DOHH2 (cell line): ENCODE measurements around the gene SLC39A12.

Source experiments
- H3F3A ChIP-seq: fragments of 200-600 bp; sonication (generic), shearing (Covaris generic); 2 replicates; pipeline ENCODE4 v1.6.0; 2016; ENCODE audit warnings: antibody characterized with exemption, mild to moderate bottlenecking; ENCODE audit not compliant: control insufficient read depth, insufficient read depth
- H3K27ac ChIP-seq: fragments of 200-600 bp; sonication (generic); 2 replicates; pipeline ENCODE4 v1.5.1; 2014; ENCODE audit warnings: low read depth, mild to moderate bottlenecking, low read length, moderate library complexity
- H3K27me3 ChIP-seq: fragments of 200-600 bp; sonication (generic); 2 replicates; pipeline ENCODE4 v1.6.1; 2014; ENCODE audit warnings: mild to moderate bottlenecking, low read length, mixed read lengths; ENCODE audit not compliant: control insufficient read depth
- H3K36me3 ChIP-seq: fragments of 200-600 bp; sonication (generic); 2 replicates; pipeline ENCODE4 v1.6.1; 2014; ENCODE audit warnings: mild to moderate bottlenecking, low read length, moderate library complexity, mixed read lengths; ENCODE audit not compliant: control insufficient read depth
- H3K4me1 ChIP-seq: fragments of 200-600 bp; sonication (generic); 2 replicates; pipeline ENCODE4 v1.6.1; 2014; ENCODE audit warnings: mild to moderate bottlenecking, low read length, mixed read lengths; ENCODE audit not compliant: control insufficient read depth
- H3K4me2 ChIP-seq: fragments of 200-600 bp; sonication (generic); 2 replicates; pipeline ENCODE4 v1.6.0; 2014; ENCODE audit warnings: mild to moderate bottlenecking, low read length, moderate library complexity
- H3K4me3 ChIP-seq: fragments of 200-600 bp; sonication (generic); 2 replicates; pipeline ENCODE4 v1.5.1; 2014; ENCODE audit warnings: mild to moderate bottlenecking, low read length, mixed read lengths
- H3K79me2 ChIP-seq: fragments of 200-600 bp; sonication (generic); 2 replicates; pipeline ENCODE4 v1.6.1; 2014; ENCODE audit warnings: mild to moderate bottlenecking, low read length, mixed read lengths; ENCODE audit not compliant: control insufficient read depth
- H3K9me2 ChIP-seq: fragments of 200-600 bp; sonication (generic); replicated peaks from 2 replicates; pipeline ENCODE4 v1.6.1; 2014; ENCODE audit warnings: mild to moderate bottlenecking, low read length, mixed read lengths; ENCODE audit not compliant: control insufficient read depth
- H3K9me3 ChIP-seq: fragments of 200-600 bp; sonication (generic); 2 replicates; pipeline ENCODE4 v1.6.1; 2014; ENCODE audit warnings: antibody characterized with exemption, low read length, mixed read lengths; ENCODE audit not compliant: control insufficient read depth, insufficient read depth
- H4K20me1 ChIP-seq: fragments of 200-600 bp; sonication (generic); 2 replicates; pipeline ENCODE4 v1.6.0; 2014; ENCODE audit warnings: low read depth, mild to moderate bottlenecking, antibody characterized with exemption, low read length, moderate library complexity; ENCODE audit not compliant: control insufficient read depth, insufficient read depth
- EZH2phosphoT487 ChIP-seq: fragments of 200-600 bp; sonication (generic); IDR thresholded peaks from 2 replicates; pipeline ENCODE4 v1.6.1; 2017; ENCODE audit warnings: borderline replicate concordance, mild to moderate bottlenecking, antibody characterized with exemption, low read length, moderate library complexity, mixed read lengths
- TF ChIP-seq, protein P1 (sequence below): fragments of 200-600 bp; sonication (generic); IDR thresholded peaks from one replicate; pipeline ENCODE4 v1.5.1; 2014; ENCODE audit warnings: antibody characterized with exemption, mild to moderate bottlenecking, low read depth, low read length; ENCODE audit not compliant: poor library complexity, severe bottlenecking

Gene SLC39A12

DNA sequence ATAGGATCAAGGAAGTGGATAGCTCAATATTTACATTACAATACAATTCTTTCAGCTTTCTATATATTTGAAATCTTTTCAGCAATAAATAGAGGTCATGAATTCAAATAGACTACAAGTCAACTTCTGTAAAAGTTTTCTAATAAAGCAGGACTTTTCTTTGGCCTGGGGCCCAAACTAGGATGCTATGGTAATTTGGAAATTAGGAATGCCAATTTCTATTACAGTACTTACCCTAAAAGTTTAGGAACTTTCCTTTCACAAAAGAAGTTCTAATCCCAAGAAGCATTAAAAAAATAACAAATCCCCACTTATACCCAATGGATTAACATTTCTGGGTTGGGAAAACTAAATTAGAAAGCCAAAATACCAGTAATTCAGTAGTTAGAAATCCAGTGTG lies 40.5 kb downstream of the SLC39A12 start:
- no peak overlapping the region for H3K4me3 ChIP-seq
- H4K20me1 ChIP-seq = no peaks in the 10 kb centered on the region
- no peak overlapping the region for H3K4me2 ChIP-seq
- no peak overlapping the region for H3K27ac ChIP-seq
- H3K4me1 ChIP-seq = peaks cover 90% of the 10 kb centered on the region
- H3K36me3 ChIP-seq = peaks cover 26% of the 10 kb centered on the region
- H3F3A ChIP-seq = peaks cover 13% of the 10 kb centered on the region
- H3K27me3 ChIP-seq = no peaks in the 10 kb centered on the region
- peaks cover 5% of the 10 kb centered on the region; the same call in 1 of the 2 replicates for H3K9me3 ChIP-seq
- no peak for TF ChIP-seq EZH2phosphoT487
- TF ChIP-seq, protein P1, sequence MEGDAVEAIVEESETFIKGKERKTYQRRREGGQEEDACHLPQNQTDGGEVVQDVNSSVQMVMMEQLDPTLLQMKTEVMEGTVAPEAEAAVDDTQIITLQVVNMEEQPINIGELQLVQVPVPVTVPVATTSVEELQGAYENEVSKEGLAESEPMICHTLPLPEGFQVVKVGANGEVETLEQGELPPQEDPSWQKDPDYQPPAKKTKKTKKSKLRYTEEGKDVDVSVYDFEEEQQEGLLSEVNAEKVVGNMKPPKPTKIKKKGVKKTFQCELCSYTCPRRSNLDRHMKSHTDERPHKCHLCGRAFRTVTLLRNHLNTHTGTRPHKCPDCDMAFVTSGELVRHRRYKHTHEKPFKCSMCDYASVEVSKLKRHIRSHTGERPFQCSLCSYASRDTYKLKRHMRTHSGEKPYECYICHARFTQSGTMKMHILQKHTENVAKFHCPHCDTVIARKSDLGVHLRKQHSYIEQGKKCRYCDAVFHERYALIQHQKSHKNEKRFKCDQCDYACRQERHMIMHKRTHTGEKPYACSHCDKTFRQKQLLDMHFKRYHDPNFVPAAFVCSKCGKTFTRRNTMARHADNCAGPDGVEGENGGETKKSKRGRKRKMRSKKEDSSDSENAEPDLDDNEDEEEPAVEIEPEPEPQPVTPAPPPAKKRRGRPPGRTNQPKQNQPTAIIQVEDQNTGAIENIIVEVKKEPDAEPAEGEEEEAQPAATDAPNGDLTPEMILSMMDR = no peak
- H3K9me2 ChIP-seq = no peaks in the 10 kb centered on the region
- H3K79me2 ChIP-seq = no peaks in the 10 kb centered on the region

DNA sequence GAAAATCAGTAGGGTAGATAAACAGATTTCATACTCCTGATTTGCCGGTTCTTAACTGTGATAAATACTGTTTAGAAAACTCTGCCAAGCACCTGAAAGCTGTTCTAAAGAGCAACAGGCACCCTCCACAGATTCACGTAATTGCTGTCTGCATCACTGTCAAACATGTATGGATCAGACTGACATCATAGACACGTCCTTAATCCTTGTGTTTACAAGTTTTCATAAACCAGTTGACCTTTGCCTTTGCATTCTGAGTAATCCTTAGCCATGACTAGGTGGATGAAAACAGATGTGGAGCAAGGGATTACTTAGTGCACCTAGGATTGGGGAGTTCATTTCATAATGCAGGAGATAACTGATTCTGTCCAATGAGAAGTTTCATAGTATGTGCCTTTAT lies 41.6 kb downstream of the SLC39A12 start:
- Histone ChIP-seq H3K4me3 (no peak overlapping the region), H3K4me1 (peaks cover 90% of the 10 kb centered on the region), H3F3A (peaks cover 11% of the 10 kb centered on the region), H3K36me3 (peaks cover 23% of the 10 kb centered on the region), H3K79me2 (no peaks in the 10 kb centered on the region), H3K9me3 (peaks cover 5% of the 10 kb centered on the region; the same call in 1 of the 2 replicates), H3K9me2 (no peaks in the 10 kb centered on the region), H3K27ac (no peak overlapping the region), H3K4me2 (no peak overlapping the region), H4K20me1 (no peaks in the 10 kb centered on the region), H3K27me3 (no peaks in the 10 kb centered on the region)
- no peak for TF ChIP-seq EZH2phosphoT487
- TF ChIP-seq, protein P1 = no peak

DNA sequence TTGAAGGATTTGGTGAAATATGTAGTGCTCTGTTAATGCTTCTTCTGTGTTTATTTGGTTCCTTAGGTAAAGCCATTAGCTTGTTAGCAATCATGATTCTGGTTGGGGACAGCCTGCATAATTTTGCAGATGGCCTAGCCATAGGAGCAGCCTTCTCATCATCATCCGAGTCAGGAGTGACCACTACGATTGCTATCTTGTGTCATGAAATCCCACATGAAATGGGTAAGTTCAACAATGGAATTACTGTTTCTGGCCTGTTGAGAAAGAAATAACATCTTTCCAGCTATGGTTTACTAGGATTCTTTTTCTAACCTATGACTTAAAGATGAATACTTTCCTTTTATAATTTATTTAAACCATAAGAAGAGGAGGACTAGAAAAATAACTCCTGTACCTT lies 48.9 kb downstream of the SLC39A12 start:
- H3K27ac ChIP-seq = no peak overlapping the region
- no peaks in the 10 kb centered on the region for H3K9me3 ChIP-seq
- no peaks in the 10 kb centered on the region for H3F3A ChIP-seq
- H3K4me1 ChIP-seq = peaks cover 31% of the 10 kb centered on the region
- no peak overlapping the region for H3K4me2 ChIP-seq
- H4K20me1 ChIP-seq = no peaks in the 10 kb centered on the region
- H3K27me3 ChIP-seq = no peaks in the 10 kb centered on the region
- no peaks in the 10 kb centered on the region for H3K9me2 ChIP-seq
- no peak for TF ChIP-seq EZH2phosphoT487
- TF ChIP-seq, protein P1 = no peak
- H3K79me2 ChIP-seq = no peaks in the 10 kb centered on the region
- no peak overlapping the region for H3K4me3 ChIP-seq
- H3K36me3 ChIP-seq = no peaks in the 10 kb centered on the region

DNA sequence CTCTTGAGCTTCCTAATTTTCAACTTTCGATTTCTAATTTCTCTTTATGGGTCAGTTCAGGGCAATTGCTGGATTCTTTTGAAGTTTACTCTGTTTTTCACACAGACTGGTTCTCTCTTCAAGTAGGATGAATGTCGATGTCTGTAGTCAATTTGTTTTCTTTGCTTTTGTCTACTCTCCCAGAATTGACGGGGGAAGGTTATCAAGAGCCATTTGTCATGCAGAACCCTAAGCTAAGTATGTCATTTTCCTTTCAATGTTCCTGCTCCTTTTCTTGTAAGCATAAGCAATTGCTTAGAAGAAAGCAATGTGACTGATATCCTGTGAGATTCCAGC lies 53.7 kb downstream of the SLC39A12 start:
- no peak overlapping the region for H3K4me2 ChIP-seq
- H3F3A ChIP-seq = no peaks in the 10 kb centered on the region
- peaks cover 13% of the 10 kb centered on the region for H3K4me1 ChIP-seq
- TF ChIP-seq, protein P1 = no peak
- TF ChIP-seq EZH2phosphoT487 = no peak
- H3K4me3 ChIP-seq = no peak overlapping the region
- H3K9me2 ChIP-seq = no peaks in the 10 kb centered on the region
- H3K27me3 ChIP-seq = no peaks in the 10 kb centered on the region
- no peaks in the 10 kb centered on the region for H3K79me2 ChIP-seq
- H3K36me3 ChIP-seq = no peaks in the 10 kb centered on the region
- no peaks in the 10 kb centered on the region for H4K20me1 ChIP-seq
- no peaks in the 10 kb centered on the region for H3K9me3 ChIP-seq
- H3K27ac ChIP-seq = no peak overlapping the region
